CD4-positive, alpha-beta T cell (primary cell): ENCODE results near the gene DUSP14. TPM values are rescaled to one million over a fixed set of nuclear protein-coding genes. Genes with fewer than 3 reads are reported as not detected.
A peak's percentile ranks its signal among the peaks of the same experiment; 100 is the strongest.

ENCODE experiments used
- ATAC-seq: fragments of 200-7000 bp; cut with Tn5 transposase; one replicate; pipeline ENCODE4 v1.10.0; 2022; ENCODE audit warnings: mild to moderate bottlenecking; ENCODE audit not compliant: poor library complexity
- CTCF ChIA-PET: fragments of 350-600 bp; sonication (Branson Sonifier 250); formaldehyde crosslinking; loops from one replicate; lab custom pipeline; 2021; ENCODE audit warnings: antibody characterized with exemption, inconsistent platforms; lab: Charles Lee
- POLR2A ChIA-PET: fragments of 350-600 bp; sonication (Branson Sonifier 250); formaldehyde crosslinking; loops from one replicate; lab custom pipeline; 2021; ENCODE audit warnings: antibody characterized with exemption, inconsistent platforms; lab: Charles Lee
- DNase-seq, 14 experiments: peaks; one replicate each; pipeline ENCODE4 v3.0.0-alpha.2; 2013 to 2020; ENCODE audit warnings: mixed read lengths in 2 of 14
- H3K27ac ChIP-seq, 2 donors: one replicate each; pipeline versions ENCODE4 v1.5.1 to v1.7.0; 2013; ENCODE audit warnings: low read length in 2 of 2, low read depth in 1 of 2, mild to moderate bottlenecking in 1 of 2
- H3K27me3 ChIP-seq, 2 experiments: 1 replicate in 1 of 2; 2 replicates in 1 of 2; pipeline versions ENCODE4 v1.6.1 to v1.7.0; 2013; ENCODE audit warnings: low read length in 2 of 2, control low read depth in 1 of 2, mild to moderate bottlenecking in 1 of 2, moderate library complexity in 1 of 2; ENCODE audit not compliant: insufficient read depth in 2 of 2, control insufficient read depth in 1 of 2
- H3K36me3 ChIP-seq: one replicate; pipeline ENCODE4 v1.6.1; 2013; ENCODE audit warnings: low read length, control low read depth; ENCODE audit not compliant: insufficient read depth
- H3K4me1 ChIP-seq: one replicate; pipeline ENCODE4 v1.6.1; 2013; ENCODE audit warnings: low read length, control low read depth; ENCODE audit not compliant: insufficient read depth
- H3K4me3 ChIP-seq: one replicate; pipeline ENCODE4 v1.5.1; 2013; ENCODE audit warnings: mild to moderate bottlenecking, low read length, moderate library complexity
- H3K9me3 ChIP-seq, 2 experiments: 1 replicate in 1 of 2; 2 replicates in 1 of 2; pipeline versions ENCODE4 v1.6.1 to v1.7.0; 2013; ENCODE audit warnings: low read length in 2 of 2, mild to moderate bottlenecking in 2 of 2, control low read depth in 1 of 2, moderate library complexity in 1 of 2; ENCODE audit not compliant: control insufficient read depth in 1 of 2, insufficient read depth in 1 of 2
- H3K27ac Mint-ChIP-seq: one replicate; pipeline ENCODE4 v1.8.0; 2020; ENCODE audit warnings: mixed read lengths
- H3K27me3 Mint-ChIP-seq: one replicate; pipeline ENCODE4 v1.8.0; 2021; ENCODE audit warnings: mixed read lengths
- H3K36me3 Mint-ChIP-seq: one replicate; pipeline ENCODE4 v1.8.0; 2021; ENCODE audit warnings: low read depth, mixed read lengths
- H3K4me1 Mint-ChIP-seq: one replicate; pipeline ENCODE4 v1.8.0; 2021; ENCODE audit warnings: low read depth, mixed read lengths
- H3K4me3 Mint-ChIP-seq: one replicate; pipeline ENCODE4 v1.8.0; 2020; ENCODE audit warnings: mild to moderate bottlenecking, mixed read lengths
- H3K9me3 Mint-ChIP-seq: one replicate; pipeline ENCODE4 v1.8.0; 2020; ENCODE audit warnings: mixed read lengths
- intact Hi-C, 2 experiments: fragments of 100-400 bp; cut with DNase I in 1 of 2; cut with micrococcal nuclease in 1 of 2; formaldehyde crosslinking; loops; one replicate each; pipeline versions ENCODE4 v1.15.1 to v1.9.0; 2023 to 2025; cut with DNase I, micrococcal nuclease
- total RNA-seq, 174 experiments: library from RNA in 2 of 174; stranded (reverse) in 2 of 174; gene quantifications; one replicate each; pipeline ENCODE4 v1.2.3 and lab custom pipeline; 2021 to 2026
- TF ChIP-seq, protein P1 (sequence below): fragments of 200-600 bp; IDR thresholded peaks from one replicate; pipeline ENCODE4 v1.8.0; 2022; ENCODE audit warnings: antibody characterized with exemption, mild to moderate bottlenecking

DUSP14 gene
- total RNA-seq, 2 experiments from 2014 or later, result 4.4 to 4.9 TPM

DNA sequence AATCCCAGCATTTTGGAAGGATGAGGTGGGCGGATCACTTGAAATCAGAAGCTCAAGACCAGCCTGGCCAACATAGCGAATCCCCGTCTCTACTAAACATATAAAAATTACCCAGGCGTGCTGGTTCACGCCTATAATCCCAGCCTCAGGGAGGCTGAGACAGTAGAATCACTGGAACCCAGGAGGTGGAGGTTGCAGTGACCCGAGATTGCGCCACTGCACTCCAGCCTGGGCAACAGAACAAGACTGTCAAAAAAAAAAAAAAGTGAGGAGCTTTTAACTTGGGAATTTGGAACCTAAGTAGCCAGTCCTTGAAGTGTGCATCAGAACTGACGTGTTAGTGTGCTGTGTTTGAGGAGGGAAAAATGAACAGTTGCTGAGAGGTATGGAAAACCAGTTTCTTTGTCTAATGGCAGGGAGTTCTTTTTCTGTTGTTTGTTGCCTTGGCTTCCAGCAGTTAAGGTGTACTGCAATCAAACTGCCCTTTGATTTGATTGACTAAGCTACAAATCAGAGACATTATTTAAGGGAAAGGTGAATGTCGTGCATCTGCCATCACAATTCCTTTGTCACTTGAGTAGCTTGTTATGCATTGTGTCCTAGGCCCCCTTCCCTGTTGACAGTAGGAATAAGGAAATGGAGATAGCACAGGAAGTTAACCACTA is 8.6 kb upstream of the DUSP14 start:
- no peaks in the 10 kb centered on the region for H3K4me1 ChIP-seq
- CTCF ChIA-PET, result no interaction called here
- H3K36me3 Mint-ChIP-seq, result peaks cover 32% of the 10 kb centered on the region
- H3K27me3 Mint-ChIP-seq, result no peaks in the 10 kb centered on the region
- H3K36me3 ChIP-seq, result peaks cover 28% of the 10 kb centered on the region
- ATAC-seq, result no peak
- no peaks in the 10 kb centered on the region for H3K27me3 ChIP-seq
- no peak overlapping the region for H3K4me3 ChIP-seq
- H3K27ac ChIP-seq, result no peak overlapping the region
- intact Hi-C loops, result loop anchor here in 1 of 2 experiments (10.0 kb wide), 1 partner anchor 996 kb away; the partner anchor contains the start of gene ZNHIT3
- POLR2A ChIA-PET, result no interaction called here
- H3K9me3 Mint-ChIP-seq, result no peaks in the 10 kb centered on the region
- no peak overlapping the region for H3K4me3 Mint-ChIP-seq
- TF ChIP-seq, protein P1, sequence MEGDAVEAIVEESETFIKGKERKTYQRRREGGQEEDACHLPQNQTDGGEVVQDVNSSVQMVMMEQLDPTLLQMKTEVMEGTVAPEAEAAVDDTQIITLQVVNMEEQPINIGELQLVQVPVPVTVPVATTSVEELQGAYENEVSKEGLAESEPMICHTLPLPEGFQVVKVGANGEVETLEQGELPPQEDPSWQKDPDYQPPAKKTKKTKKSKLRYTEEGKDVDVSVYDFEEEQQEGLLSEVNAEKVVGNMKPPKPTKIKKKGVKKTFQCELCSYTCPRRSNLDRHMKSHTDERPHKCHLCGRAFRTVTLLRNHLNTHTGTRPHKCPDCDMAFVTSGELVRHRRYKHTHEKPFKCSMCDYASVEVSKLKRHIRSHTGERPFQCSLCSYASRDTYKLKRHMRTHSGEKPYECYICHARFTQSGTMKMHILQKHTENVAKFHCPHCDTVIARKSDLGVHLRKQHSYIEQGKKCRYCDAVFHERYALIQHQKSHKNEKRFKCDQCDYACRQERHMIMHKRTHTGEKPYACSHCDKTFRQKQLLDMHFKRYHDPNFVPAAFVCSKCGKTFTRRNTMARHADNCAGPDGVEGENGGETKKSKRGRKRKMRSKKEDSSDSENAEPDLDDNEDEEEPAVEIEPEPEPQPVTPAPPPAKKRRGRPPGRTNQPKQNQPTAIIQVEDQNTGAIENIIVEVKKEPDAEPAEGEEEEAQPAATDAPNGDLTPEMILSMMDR, result no peak
- H3K9me3 ChIP-seq, result no peaks in the 10 kb centered on the region
- no peaks in the 10 kb centered on the region for H3K4me1 Mint-ChIP-seq
- DNase-seq, result no peak
- H3K27ac Mint-ChIP-seq, result no peak overlapping the region

DNA sequence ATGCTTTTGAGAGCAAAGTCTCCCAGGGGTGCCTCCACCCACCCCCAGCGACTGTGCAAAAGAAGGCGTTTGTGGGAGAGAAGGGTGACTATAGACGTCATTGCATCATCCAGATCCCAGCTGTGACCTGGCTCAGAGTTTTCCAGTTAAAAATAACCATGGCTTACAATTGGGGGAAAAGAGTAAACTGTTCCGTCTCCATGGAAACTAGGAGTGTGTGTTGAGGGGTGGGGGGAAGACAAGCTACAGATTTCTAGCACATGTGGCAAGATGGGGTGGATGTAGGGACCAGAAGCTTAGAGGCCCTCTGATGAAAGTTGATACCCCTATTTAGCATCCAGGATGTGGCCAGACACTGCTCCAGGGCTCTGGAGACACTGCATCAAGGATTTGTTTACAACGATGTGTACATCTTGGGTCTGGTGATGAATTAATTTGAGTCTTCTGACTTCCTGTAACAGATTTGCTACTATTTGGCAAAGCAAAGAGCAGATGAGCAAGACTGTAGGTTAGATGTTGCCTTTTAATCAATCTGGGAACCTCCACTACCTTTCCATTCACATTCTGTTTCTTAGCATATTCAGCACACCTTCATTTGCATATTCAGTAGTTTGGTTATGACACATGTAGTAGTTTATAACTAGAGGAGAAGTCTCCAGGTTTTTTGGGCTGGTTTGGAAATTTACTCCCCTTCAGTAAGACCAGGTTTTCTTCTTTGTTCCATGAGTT is 6.2 kb upstream of the DUSP14 start:
- no peak overlapping the region for H3K4me3 ChIP-seq
- H3K4me1 ChIP-seq, result peaks cover 7% of the 10 kb centered on the region
- TF ChIP-seq, protein P1, result no peak
- DNase-seq (no peak), ATAC-seq (no peak)
- no peaks in the 10 kb centered on the region for H3K27me3 Mint-ChIP-seq
- no peak overlapping the region for H3K27ac Mint-ChIP-seq
- H3K4me1 Mint-ChIP-seq, result peaks cover 6% of the 10 kb centered on the region
- no peaks in the 10 kb centered on the region for H3K9me3 ChIP-seq
- no peaks in the 10 kb centered on the region for H3K9me3 Mint-ChIP-seq
- no peak overlapping the region for H3K4me3 Mint-ChIP-seq
- intact Hi-C loops, result loop anchor here in 1 of 2 experiments (10.0 kb wide), 1 partner anchor 999 kb away; the partner anchor contains the start of gene ZNHIT3
- H3K36me3 ChIP-seq, result peaks cover 11% of the 10 kb centered on the region
- ChIA-PET POLR2A (no interaction called here), CTCF (no interaction called here)
- no peak overlapping the region for H3K27ac ChIP-seq
- no peaks in the 10 kb centered on the region for H3K27me3 ChIP-seq
- peaks cover 16% of the 10 kb centered on the region for H3K36me3 Mint-ChIP-seq

DNA sequence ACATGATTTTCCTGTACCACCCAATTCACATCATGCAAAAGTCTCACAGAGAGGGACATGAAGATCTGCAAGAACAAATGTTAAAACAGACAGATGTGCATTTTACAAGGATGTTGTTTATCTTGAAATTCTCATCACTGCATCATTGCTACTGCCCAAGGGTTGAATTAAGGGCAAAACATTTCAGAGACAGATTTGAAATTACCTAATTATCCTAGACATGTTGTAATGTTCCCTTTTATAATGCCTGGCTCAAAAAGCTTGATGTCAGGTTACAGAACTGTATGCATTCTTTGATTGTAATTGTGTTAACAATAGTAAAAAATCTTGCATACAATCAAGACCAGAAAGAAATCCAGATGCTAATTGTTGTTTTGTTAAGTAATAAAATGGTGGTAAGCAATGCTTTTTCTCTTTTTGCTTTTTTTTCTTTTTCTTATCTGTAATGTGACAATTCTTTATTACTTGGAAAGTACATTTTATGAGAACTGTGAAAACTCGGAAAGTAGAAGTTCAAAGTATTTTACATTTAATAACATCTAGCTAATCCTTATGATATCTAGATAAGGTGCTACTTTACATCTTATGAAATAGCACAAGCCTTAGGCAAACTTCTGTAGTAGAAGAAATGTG is 3.6 kb upstream of the DUSP14 start:
- CTCF ChIA-PET, result no interaction called here
- POLR2A ChIA-PET, result no interaction called here
- H3K4me1 Mint-ChIP-seq, result peaks cover 22% of the 10 kb centered on the region

More for the DNA sequence above, 3.6 kb upstream of the DUSP14 start:
- H3K9me3 Mint-ChIP-seq, result no peaks in the 10 kb centered on the region
- no peaks in the 10 kb centered on the region for H3K27me3 Mint-ChIP-seq
- TF ChIP-seq, protein P1, result no peak
- no peak overlapping the region for H3K27ac Mint-ChIP-seq
- no peak overlapping the region for H3K27ac ChIP-seq
- ATAC-seq, result no peak
- H3K36me3 Mint-ChIP-seq, result peaks cover 4% of the 10 kb centered on the region
- H3K36me3 ChIP-seq, result no peaks in the 10 kb centered on the region
- peaks cover 25% of the 10 kb centered on the region for H3K4me1 ChIP-seq
- H3K4me3 ChIP-seq, result no peak overlapping the region
- DNase-seq, result no peak
- H3K4me3 Mint-ChIP-seq, result peak overlapping the region; percentile 45
- intact Hi-C loops, result loop anchor here (2.0 to 10.0 kb wide), 6 partner anchors 73 to 1001 kb away; partner anchors contain the start of genes AATF (in 1 of the 2), ACACA (in 1 of the 2), MRM1 (in 1 of the 2) and TADA2A (in 1 of the 2)
- no peaks in the 10 kb centered on the region for H3K9me3 ChIP-seq
- H3K27me3 ChIP-seq, result no peaks in the 10 kb centered on the region
